Uterus (tissue), 4 donors: ENCODE measurements around the gene SDCCAG8. TPM values are rescaled to one million over a fixed set of nuclear protein-coding genes. Genes with fewer than 3 reads are reported as not detected.

Experiments
- DNase-seq, 2 donors: peaks; one replicate each; pipeline ENCODE4 v3.0.0-alpha.2; 2019 to 2020
- H3K27ac ChIP-seq, 2 donors: fragments of 200-600 bp; sonication (generic); 1 replicate in 1 of 2; 2 replicates in 1 of 2; pipeline ENCODE4 v1.5.1; 2016 to 2018
- H3K27me3 ChIP-seq, 2 donors: fragments of 200-600 bp; sonication (generic); one replicate each; pipeline ENCODE4 v1.5.1; 2018 to 2019; ENCODE audit warnings: control low read depth in 1 of 2
- H3K36me3 ChIP-seq, 2 donors: fragments of 200-600 bp; sonication (generic); one replicate each; pipeline ENCODE4 v1.5.1; 2019; ENCODE audit warnings: control low read depth in 1 of 2
- H3K4me1 ChIP-seq, 2 donors: fragments of 200-600 bp; sonication (generic); one replicate each; pipeline ENCODE4 v1.5.1; 2018 to 2019; ENCODE audit warnings: control low read depth in 1 of 2
- H3K4me3 ChIP-seq, 2 donors: fragments of 200-600 bp; sonication (generic); 1 replicate in 1 of 2; 2 replicates in 1 of 2; pipeline ENCODE4 v1.5.1; 2018 to 2019; ENCODE audit warnings: mild to moderate bottlenecking in 1 of 2
- H3K9me3 ChIP-seq, 2 donors: fragments of 200-600 bp; sonication (generic); one replicate each; pipeline ENCODE4 v1.5.1; 2019; ENCODE audit warnings: control low read depth in 1 of 2
- POLR2A ChIP-seq, 2 donors: fragments of 450-650 bp; IDR thresholded peaks; one replicate each; pipeline ENCODE4 v1.6.1; 2016; ENCODE audit warnings: antibody characterized with exemption in 2 of 2, mild to moderate bottlenecking in 1 of 2, moderate library complexity in 1 of 2
- intact Hi-C: fragments of 100-400 bp; cut with DNase I; formaldehyde crosslinking; loops from one replicate; pipeline ENCODE4 v1.15.1; 2023; ENCODE audit warnings: low total_unique reads
- total RNA-seq, 4 donors: library from RNA; depleted of rRNA in 3 of 4; stranded (reverse); fragments of >200 nt in 3 of 4; gene quantifications; one replicate each; pipeline versions ENCODE4 v1.1.0 to v1.2.4, GENCODE V29; 2014 to 2023
- TF ChIP-seq, protein P1 (sequence below), 4 experiments: fragments of 200-600 bp in 2 of 4; fragments of 450-650 bp in 2 of 4; sonication (generic) in 2 of 4; IDR thresholded peaks; one replicate each; pipeline ENCODE4 v1.5.1; 2016 to 2019; ENCODE audit warnings: antibody characterized with exemption in 4 of 4, mild to moderate bottlenecking in 2 of 4, moderate library complexity in 1 of 4
- donor health status: DM: yes; HTN: yes; CAD: no.

The SDCCAG8 gene
- total RNA-seq, 4 donors from 2014 or later = 19.2 to 54.8 (median 49.7) TPM

DNA sequence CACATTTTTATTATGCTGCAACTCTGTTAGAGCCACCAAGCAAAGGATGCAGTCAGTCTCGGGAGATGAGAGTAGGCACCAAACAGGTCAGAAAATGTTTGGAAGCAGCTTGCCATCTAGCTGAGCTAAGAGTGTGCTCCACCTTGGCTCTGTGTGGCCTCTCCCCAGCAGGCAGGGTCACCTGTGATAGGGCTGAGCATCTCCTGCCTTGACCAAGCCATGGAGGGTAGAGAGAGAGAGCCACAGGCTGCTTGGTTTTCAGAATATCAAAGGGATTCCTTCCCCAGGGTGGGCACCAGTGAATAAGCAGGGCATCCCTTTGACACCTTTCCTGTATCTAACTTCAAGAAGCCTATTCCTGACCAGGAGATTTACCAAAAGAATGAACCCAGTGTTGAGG is 135.5 kb downstream of the SDCCAG8 start:
- no peaks in the 10 kb centered on the region for H3K9me3 ChIP-seq
- H3K4me3 ChIP-seq = no peak overlapping the region
- DNase-seq = no peak
- intact Hi-C loops = no loop called here
- TF ChIP-seq, protein P1, sequence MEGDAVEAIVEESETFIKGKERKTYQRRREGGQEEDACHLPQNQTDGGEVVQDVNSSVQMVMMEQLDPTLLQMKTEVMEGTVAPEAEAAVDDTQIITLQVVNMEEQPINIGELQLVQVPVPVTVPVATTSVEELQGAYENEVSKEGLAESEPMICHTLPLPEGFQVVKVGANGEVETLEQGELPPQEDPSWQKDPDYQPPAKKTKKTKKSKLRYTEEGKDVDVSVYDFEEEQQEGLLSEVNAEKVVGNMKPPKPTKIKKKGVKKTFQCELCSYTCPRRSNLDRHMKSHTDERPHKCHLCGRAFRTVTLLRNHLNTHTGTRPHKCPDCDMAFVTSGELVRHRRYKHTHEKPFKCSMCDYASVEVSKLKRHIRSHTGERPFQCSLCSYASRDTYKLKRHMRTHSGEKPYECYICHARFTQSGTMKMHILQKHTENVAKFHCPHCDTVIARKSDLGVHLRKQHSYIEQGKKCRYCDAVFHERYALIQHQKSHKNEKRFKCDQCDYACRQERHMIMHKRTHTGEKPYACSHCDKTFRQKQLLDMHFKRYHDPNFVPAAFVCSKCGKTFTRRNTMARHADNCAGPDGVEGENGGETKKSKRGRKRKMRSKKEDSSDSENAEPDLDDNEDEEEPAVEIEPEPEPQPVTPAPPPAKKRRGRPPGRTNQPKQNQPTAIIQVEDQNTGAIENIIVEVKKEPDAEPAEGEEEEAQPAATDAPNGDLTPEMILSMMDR (IDR thresholded peaks at IDR 0.05) = no peak
- no peak for TF ChIP-seq POLR2A (IDR thresholded peaks at IDR 0.05)
- no peaks in the 10 kb centered on the region for H3K36me3 ChIP-seq
- no peak overlapping the region for H3K27ac ChIP-seq
- no peaks in the 10 kb centered on the region for H3K27me3 ChIP-seq
- H3K4me1 ChIP-seq = no peaks in the 10 kb centered on the region

DNA sequence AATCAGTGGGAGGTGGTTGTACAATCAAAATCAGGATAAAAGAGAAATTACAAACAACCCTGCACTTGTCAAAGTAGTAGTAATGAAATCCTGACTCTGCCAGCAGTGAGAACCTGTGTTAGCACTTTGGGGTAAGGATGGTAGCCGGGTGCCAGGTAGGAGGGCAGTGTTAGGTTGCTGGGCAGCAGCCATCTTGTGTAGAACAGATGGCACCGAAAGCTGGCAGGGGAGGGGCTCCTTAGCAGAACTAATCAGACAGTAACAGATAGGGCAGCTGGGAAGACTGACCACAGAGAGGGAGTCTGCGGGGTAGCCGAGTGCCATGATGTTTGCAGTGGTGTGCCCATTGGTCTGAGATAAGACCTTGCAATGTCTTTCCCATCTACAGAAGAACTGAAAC is 137.3 kb downstream of the SDCCAG8 start:
- H3K4me3 ChIP-seq = no peak overlapping the region
- H3K27ac ChIP-seq = no peak overlapping the region
- H3K36me3 ChIP-seq = no peaks in the 10 kb centered on the region
- no peaks in the 10 kb centered on the region for H3K27me3 ChIP-seq
- H3K9me3 ChIP-seq = no peaks in the 10 kb centered on the region
- intact Hi-C loops = no loop called here
- no peak for TF ChIP-seq POLR2A (IDR thresholded peaks at IDR 0.05)
- TF ChIP-seq, protein P1 (IDR thresholded peaks at IDR 0.05) = no peak
- no peaks in the 10 kb centered on the region for H3K4me1 ChIP-seq
- no peak for DNase-seq

DNA sequence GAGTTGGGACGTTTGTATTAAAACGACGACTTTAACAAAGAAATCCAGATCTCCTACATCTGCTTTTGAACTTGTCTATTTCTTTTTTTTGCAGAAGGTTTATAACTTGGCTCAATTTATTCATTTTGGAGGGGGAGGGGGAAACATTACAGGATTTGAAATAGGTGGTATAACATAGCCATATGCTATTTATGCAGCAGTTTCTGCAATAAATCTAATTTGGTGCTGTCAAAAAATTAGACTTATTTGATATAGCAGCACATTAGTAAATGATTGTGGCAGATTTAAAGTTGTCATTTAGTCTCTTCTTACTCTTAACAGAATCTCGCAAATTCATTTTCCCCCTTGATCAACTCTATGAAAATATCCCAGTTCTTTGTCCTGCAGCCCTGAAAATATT is 138.2 kb downstream of the SDCCAG8 start:
- no peak overlapping the region for H3K27ac ChIP-seq
- TF ChIP-seq, protein P1 (IDR thresholded peaks at IDR 0.05) = no peak
- no peak for TF ChIP-seq POLR2A (IDR thresholded peaks at IDR 0.05)
- no peaks in the 10 kb centered on the region for H3K9me3 ChIP-seq
- intact Hi-C loops = no loop called here
- no peaks in the 10 kb centered on the region for H3K27me3 ChIP-seq
- DNase-seq = no peak
- H3K4me1 ChIP-seq = no peaks in the 10 kb centered on the region
- no peak overlapping the region for H3K4me3 ChIP-seq
- no peaks in the 10 kb centered on the region for H3K36me3 ChIP-seq

DNA sequence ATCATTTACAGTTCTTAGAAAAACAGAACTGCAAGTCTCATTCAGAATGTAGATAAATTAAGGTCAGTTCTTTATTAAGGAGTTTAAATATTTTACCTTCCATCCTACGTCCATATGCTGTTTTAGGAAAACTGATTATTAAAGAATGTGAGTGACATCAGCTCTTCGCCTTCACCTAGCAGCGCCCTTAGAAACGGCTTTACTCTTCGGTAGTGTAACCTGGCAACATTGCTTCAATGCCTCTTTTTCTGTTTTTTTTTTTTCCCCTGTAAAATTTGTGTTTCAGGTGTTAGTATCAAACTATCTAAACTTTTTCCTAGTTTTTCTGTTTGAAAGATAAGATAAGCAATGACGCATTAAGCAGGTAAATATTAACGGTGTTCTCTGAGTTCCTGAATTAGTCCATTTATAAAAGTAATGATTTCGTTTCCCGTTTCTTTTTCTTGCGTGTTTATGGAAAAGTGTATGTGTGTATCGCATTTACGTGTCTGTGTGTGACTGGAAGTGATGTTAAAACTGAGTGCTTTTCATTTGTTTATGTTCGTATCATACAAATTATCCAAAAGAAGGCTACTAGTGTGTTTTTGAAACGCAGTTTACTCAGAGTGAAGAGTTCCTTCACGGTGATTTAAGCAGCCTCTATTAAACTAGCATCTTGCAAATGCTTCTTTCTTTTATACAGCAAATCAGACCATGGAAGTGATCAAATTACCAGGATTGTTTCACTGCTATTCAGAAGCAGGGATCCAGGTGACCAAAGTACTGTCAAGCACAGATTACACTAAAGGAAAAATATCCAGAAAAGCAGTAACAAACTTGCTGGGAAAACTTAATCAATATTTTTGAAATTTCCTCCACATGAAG is 139.0 kb downstream of the SDCCAG8 start:
- intact Hi-C loops = no loop called here
- Histone ChIP-seq H3K36me3 (no peaks in the 10 kb centered on the region), H3K9me3 (no peaks in the 10 kb centered on the region), H3K27me3 (no peaks in the 10 kb centered on the region), H3K27ac (no peak overlapping the region), H3K4me3 (no peak overlapping the region), H3K4me1 (no peaks in the 10 kb centered on the region)
- no peak for DNase-seq
- no peak for TF ChIP-seq POLR2A (IDR thresholded peaks at IDR 0.05)
- TF ChIP-seq, protein P1 (IDR thresholded peaks at IDR 0.05) = no peak

DNA sequence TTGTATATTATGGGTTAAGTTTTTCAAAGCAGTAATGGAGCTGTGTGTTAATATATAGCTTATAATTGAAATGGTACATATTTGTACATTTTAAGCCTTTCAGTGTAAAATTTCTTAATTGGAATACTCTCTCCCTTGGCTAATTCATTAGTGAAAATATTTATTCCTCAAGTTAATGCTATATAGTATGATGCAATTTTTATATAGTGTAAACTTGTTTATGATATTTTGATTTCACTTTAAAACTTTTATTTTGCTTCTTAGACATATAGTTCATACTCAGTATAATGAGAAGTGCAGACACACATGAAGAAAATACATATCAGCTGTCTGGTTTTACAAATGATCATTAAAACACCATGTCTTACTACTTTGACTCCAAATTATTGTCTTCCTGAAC is 140.6 kb downstream of the SDCCAG8 start:
- Histone ChIP-seq H3K27ac (no peak overlapping the region), H3K4me1 (no peaks in the 10 kb centered on the region), H3K9me3 (no peaks in the 10 kb centered on the region), H3K36me3 (no peaks in the 10 kb centered on the region), H3K27me3 (no peaks in the 10 kb centered on the region), H3K4me3 (no peak overlapping the region)
- TF ChIP-seq POLR2A (IDR thresholded peaks at IDR 0.05) = no peak
- TF ChIP-seq, protein P1 (IDR thresholded peaks at IDR 0.05) = no peak
- intact Hi-C loops = no loop called here
- DNase-seq = no peak
